ENCODE results near the gene ILKAP.

ILKAP gene

GRCh38 chr2:238225911-238226697 is 22.6 kb upstream of the ILKAP start:
- no peak overlapping the region for H3K27ac ChIP-seq (ENCODE audit: low read depth, low read length, poor library complexity, severe bottlenecking)
- no peaks in the 10 kb centered on the region for H3F3A ChIP-seq (ENCODE audit: insufficient read depth, low read length)
- H3K27me3 ChIP-seq (ENCODE audit: insufficient read depth, low read length), result peaks cover 12% of the 10 kb centered on the region; the same call in 1 of the 2 replicates
- no peaks in the 10 kb centered on the region for H3K9me2 ChIP-seq (ENCODE audit: low read depth, low read length)
- no peaks in the 10 kb centered on the region for H3K4me1 ChIP-seq (ENCODE audit: insufficient read depth, low read length, severe bottlenecking)
- H3K79me2 ChIP-seq (ENCODE audit: insufficient read depth, low read length), result no peaks in the 10 kb centered on the region
- H3K9ac ChIP-seq (ENCODE audit: low read length), result no peak overlapping the region
- no peak overlapping the region for H3K4me3 ChIP-seq (ENCODE audit: low read depth, low read length, poor library complexity, severe bottlenecking)
- no peak overlapping the region for H2AFZ ChIP-seq (ENCODE audit: low read length)
- H3K4me2 ChIP-seq (ENCODE audit: low read length), result no peak overlapping the region
- H3K36me3 ChIP-seq (ENCODE audit: insufficient read depth, low read length), result no peaks in the 10 kb centered on the region
- no peaks in the 10 kb centered on the region for H4K20me1 ChIP-seq (ENCODE audit: insufficient read depth, low read length)
- TF ChIP-seq EZH2 (IDR thresholded peaks at IDR 0.05; ENCODE audit: borderline replicate concordance, low read length), result no peak
- no peaks in the 10 kb centered on the region for H3K9me3 ChIP-seq (ENCODE audit: low read length)

GRCh38 chr2:238225121-238225520 is 21.6 kb upstream of the ILKAP start:
- Histone ChIP-seq H3F3A (ENCODE audit: insufficient read depth, low read length) (no peaks in the 10 kb centered on the region), H3K27me3 (ENCODE audit: insufficient read depth, low read length) (peaks cover 12% of the 10 kb centered on the region; the same call in 1 of the 2 replicates), H3K9ac (ENCODE audit: low read length) (no peak overlapping the region), H3K4me1 (ENCODE audit: insufficient read depth, low read length, severe bottlenecking) (no peaks in the 10 kb centered on the region), H3K9me3 (ENCODE audit: low read length) (no peaks in the 10 kb centered on the region), H2AFZ (ENCODE audit: low read length) (no peak overlapping the region), H3K79me2 (ENCODE audit: insufficient read depth, low read length) (no peaks in the 10 kb centered on the region), H3K4me3 (ENCODE audit: low read depth, low read length, poor library complexity, severe bottlenecking) (no peak overlapping the region), H3K36me3 (ENCODE audit: insufficient read depth, low read length) (no peaks in the 10 kb centered on the region), H4K20me1 (ENCODE audit: insufficient read depth, low read length) (no peaks in the 10 kb centered on the region), H3K9me2 (ENCODE audit: low read depth, low read length) (no peaks in the 10 kb centered on the region), H3K4me2 (ENCODE audit: low read length) (no peak overlapping the region), H3K27ac (ENCODE audit: low read depth, low read length, poor library complexity, severe bottlenecking) (no peak overlapping the region)
- TF ChIP-seq EZH2 (IDR thresholded peaks at IDR 0.05; ENCODE audit: borderline replicate concordance, low read length) (no peak), CTCF (IDR thresholded peaks at IDR 0.05; ENCODE audit: low read length) (no peak)

- Histone ChIP-seq H3F3A (ENCODE audit: insufficient read depth, low read length) (no peaks in the 10 kb centered on the region), H3K4me1 (ENCODE audit: insufficient read depth, low read length, severe bottlenecking) (no peaks in the 10 kb centered on the region), H3K27ac (ENCODE audit: low read depth, low read length, poor library complexity, severe bottlenecking) (no peak overlapping the region), H2AFZ (ENCODE audit: low read length) (no peak overlapping the region), H3K27me3 (ENCODE audit: insufficient read depth, low read length) (peaks cover 12% of the 10 kb centered on the region; the same call in 1 of the 2 replicates), H3K9me2 (ENCODE audit: low read depth, low read length) (no peaks in the 10 kb centered on the region), H3K9ac (ENCODE audit: low read length) (no peak overlapping the region), H3K4me3 (ENCODE audit: low read depth, low read length, poor library complexity, severe bottlenecking) (no peak overlapping the region), H3K79me2 (ENCODE audit: insufficient read depth, low read length) (no peaks in the 10 kb centered on the region), H4K20me1 (ENCODE audit: insufficient read depth, low read length) (no peaks in the 10 kb centered on the region), H3K36me3 (ENCODE audit: insufficient read depth, low read length) (no peaks in the 10 kb centered on the region), H3K4me2 (ENCODE audit: low read length) (no peak overlapping the region), H3K9me3 (ENCODE audit: low read length) (no peaks in the 10 kb centered on the region)
- TF ChIP-seq EZH2 (IDR thresholded peaks at IDR 0.05; ENCODE audit: borderline replicate concordance, low read length), result no peak
- no peak for TF ChIP-seq CTCF (IDR thresholded peaks at IDR 0.05; ENCODE audit: low read length)
Observed at GRCh38 chr2:238224356-238225035, 21.0 kb upstream of the ILKAP start.
